ENCODE measurements around the gene KIAA0825. TPM values are rescaled to one million over a fixed set of nuclear protein-coding genes. Genes with fewer than 3 reads are reported as not detected.

KIAA0825 gene
- total RNA-seq, 1 donor, result 9.5 TPM

GRCh38 chr5:94274707-94275106 is 343.7 kb downstream of the KIAA0825 start:
- no peak for TF ChIP-seq CTCF (IDR thresholded peaks at IDR 0.05; ENCODE audit: insufficient read depth, low read depth, low read length)
- DNase-seq (ENCODE audit: low read depth), result no peak
- H3K4me3 ChIP-seq (ENCODE audit: low read depth, low read length), result no peak overlapping the region

- no peak overlapping the region for H3K4me3 ChIP-seq (ENCODE audit: low read depth, low read length)
- TF ChIP-seq CTCF (IDR thresholded peaks at IDR 0.05; ENCODE audit: insufficient read depth, low read depth, low read length), result no peak
- DNase-seq (ENCODE audit: low read depth), result no peak
Observed at GRCh38 chr5:94268226-94268625, 350.2 kb downstream of the KIAA0825 start.

- no peak for DNase-seq (ENCODE audit: low read depth)
- no peak for TF ChIP-seq CTCF (IDR thresholded peaks at IDR 0.05; ENCODE audit: insufficient read depth, low read depth, low read length)
- no peak overlapping the region for H3K4me3 ChIP-seq (ENCODE audit: low read depth, low read length)
Observed at GRCh38 chr5:94267350-94267899, 351.0 kb downstream of the KIAA0825 start.

DNA sequence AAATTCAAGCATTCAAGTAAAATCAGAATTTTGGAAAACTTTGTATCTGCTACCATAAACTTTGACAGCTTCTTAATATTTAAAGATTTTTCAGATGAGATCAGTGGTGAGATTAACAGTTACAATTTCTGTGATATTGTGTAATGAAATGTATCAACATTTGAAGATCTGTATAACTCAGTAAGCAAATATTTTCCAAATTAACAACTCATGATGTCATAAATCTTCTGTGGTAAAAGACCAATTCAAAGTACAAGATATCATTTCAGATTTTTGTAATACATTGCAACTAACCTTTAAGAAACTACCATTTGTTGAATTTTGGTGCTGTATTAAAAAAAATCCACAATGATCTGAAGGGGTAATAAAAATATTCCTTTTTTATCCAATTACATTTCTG is 352.2 kb downstream of the KIAA0825 start:
- peak; percentile 28 for DNase-seq (ENCODE audit: low read depth)
- no peak for TF ChIP-seq CTCF (IDR thresholded peaks at IDR 0.05; ENCODE audit: insufficient read depth, low read depth, low read length)
- no peak overlapping the region for H3K4me3 ChIP-seq (ENCODE audit: low read depth, low read length)

DNA sequence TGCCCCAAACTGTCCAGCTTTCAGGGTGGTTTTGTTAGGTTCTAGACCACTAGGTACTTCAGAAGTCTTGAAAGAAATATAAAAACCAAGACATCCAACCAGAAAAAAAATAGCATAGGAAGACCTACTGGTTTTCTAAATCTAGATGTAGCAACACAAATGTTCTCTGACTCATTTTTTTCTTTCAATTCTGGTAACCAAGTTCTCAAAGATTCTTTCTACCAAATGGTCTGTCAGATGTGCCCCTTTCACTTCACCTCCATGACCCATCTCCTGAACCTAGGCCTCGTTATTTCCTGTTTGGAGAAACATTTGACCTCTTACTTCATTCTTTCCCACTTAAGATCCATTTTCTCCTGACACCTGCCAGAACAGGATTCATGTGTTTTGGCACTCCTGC is 355.3 kb downstream of the KIAA0825 start:
- no peak for TF ChIP-seq CTCF (IDR thresholded peaks at IDR 0.05; ENCODE audit: insufficient read depth, low read depth, low read length)
- DNase-seq (ENCODE audit: low read depth), result no peak
- H3K4me3 ChIP-seq (ENCODE audit: low read depth, low read length), result no peak overlapping the region

DNA sequence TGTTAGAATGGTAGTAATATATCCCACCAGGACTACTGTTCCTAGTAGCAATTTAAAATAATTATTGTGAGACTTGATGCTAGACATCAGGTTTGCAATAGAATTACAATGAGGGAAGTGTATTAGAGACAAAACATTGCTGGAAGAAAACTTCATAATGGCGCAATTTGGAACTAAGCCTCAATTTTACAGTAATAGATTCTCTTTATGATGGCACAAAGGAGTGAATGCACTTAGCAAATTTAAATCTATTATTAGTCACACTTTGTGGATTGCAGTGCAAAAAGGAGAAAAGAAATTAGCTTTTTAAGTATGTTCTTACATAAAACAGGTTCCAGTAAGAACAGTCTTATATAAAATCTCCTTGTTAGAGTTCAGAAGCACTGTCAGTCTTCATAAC is 358.3 kb downstream of the KIAA0825 start:
- H3K4me3 ChIP-seq (ENCODE audit: low read depth, low read length), result no peak overlapping the region
- TF ChIP-seq CTCF (IDR thresholded peaks at IDR 0.05; ENCODE audit: insufficient read depth, low read depth, low read length), result no peak
- DNase-seq (ENCODE audit: low read depth), result no peak

DNA sequence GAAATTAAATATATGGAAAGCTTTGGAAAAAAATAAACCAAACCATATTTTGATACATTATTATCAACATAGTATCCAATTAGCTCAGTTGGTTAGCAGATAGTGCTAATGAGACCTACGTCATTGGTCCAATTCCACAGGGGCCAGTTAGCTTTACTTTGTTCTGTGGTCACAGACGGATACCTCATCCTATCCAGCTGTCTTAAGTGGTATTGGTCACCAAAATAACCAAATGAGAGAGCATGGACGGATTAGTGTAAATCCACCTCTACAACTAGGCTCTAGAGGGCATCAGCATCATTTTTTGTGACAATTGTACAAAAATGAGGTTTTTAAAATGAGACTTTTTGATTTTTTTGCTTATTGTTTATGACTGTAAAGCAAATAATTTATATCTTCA is 364.2 kb downstream of the KIAA0825 start:
- no peak for DNase-seq (ENCODE audit: low read depth)
- TF ChIP-seq CTCF (IDR thresholded peaks at IDR 0.05; ENCODE audit: insufficient read depth, low read depth, low read length), result no peak
- no peak overlapping the region for H3K4me3 ChIP-seq (ENCODE audit: low read depth, low read length)

Measured in fibroblast of villous mesenchyme (primary cell).